AG09319 (cell line): ENCODE measurements around the gene TSPAN18.

ENCODE experiments used
- DNase-seq: peaks from one replicate; pipeline ENCODE4 v3.0.0-alpha.2; 2010; ENCODE audit warnings: low read depth; ENCODE audit errors: extremely low read depth
- CTCF ChIP-seq: IDR thresholded peaks from 2 replicates; pipeline ENCODE4 v1.5.1; 2011; ENCODE audit warnings: low read depth, mild to moderate bottlenecking, inconsistent platforms, low read length, moderate library complexity

The TSPAN18 gene

DNA sequence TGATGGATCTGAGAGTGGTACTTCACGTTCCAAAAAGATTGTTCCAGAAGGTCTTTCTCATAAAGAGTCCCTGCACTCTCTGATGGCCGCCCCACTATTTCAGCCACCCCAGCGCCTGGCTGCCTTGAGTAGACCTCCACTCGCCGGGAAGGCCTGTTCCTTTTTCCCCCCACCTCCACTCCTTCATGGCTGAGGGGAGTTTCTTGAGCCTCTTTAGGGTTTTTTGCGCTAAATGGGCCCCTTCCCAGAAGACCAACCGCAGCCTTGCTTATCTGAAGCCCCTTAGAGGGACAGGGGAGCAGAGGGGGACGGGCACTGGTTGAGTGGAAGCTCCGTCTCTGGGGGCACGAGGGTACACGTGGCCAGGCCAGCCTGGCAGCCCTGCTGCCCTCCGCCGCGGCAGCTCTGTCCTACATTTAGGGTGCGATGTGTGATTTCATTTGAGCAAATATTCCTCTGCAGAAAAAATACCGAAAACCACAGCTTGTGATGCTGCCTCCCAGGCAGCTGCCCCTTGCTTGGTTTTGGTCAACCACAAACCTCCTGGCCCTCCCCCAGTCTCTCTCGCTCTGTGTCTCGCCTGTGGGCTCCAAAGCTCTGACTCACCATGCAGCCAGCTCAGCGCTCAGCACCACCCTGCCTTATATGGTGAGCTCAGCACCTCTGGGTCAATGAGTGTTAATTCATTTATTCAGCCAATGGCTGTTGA, 135.2 kb downstream of the TSPAN18 start:
- peak; percentile 92 for DNase-seq

GRCh38 chr11:44862558-44863101, 135.9 kb downstream of the TSPAN18 start:
- TF ChIP-seq CTCF = no peak
- no peak for DNase-seq

More for the DNA sequence above, 135.2 kb downstream of the TSPAN18 start:
- TF ChIP-seq CTCF = no peak

DNA sequence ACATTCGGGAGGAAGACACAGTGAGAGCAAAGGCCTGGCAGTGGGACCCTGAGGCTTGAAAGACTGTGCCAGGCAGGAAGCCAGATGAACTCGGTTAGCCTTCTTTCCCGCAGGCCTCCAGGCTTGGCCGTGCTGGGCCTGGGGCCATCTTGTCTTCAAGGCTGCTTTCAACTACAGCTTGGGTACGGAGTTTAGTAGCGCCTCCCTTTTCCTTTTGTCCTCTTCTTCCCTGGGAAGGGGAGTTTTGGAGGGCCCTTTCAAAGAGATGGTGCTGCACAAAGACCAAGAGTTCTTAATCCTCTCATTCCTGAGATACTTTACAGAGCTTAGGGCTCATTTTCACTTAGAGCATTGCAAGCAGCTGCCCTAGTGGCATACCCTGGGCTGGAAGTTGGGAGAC, 136.5 kb downstream of the TSPAN18 start:
- no peak for DNase-seq

DNA sequence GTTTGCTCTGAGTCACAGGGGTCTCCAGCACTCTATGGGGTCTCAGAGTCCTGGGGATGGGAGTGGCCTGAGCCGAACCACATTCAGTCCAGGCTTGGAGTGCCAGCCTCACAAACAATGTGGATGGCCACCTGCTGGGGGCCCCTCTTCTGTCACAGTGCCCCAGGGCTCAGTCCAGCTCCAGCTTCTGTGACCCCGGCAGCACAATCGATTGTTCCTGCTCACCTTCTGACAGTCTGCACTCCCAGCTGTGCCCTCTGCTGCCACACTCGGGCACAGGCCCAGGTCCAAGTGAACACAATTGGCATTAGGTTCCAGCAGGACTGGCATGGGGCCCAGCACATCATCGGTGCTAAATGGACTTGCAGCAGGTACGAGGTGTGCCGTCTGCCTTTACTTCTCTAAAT, 139.1 kb downstream of the TSPAN18 start:
- no peak for DNase-seq
- no peak for TF ChIP-seq CTCF

More for the DNA sequence above, 136.5 kb downstream of the TSPAN18 start:
- no peak for TF ChIP-seq CTCF

DNA sequence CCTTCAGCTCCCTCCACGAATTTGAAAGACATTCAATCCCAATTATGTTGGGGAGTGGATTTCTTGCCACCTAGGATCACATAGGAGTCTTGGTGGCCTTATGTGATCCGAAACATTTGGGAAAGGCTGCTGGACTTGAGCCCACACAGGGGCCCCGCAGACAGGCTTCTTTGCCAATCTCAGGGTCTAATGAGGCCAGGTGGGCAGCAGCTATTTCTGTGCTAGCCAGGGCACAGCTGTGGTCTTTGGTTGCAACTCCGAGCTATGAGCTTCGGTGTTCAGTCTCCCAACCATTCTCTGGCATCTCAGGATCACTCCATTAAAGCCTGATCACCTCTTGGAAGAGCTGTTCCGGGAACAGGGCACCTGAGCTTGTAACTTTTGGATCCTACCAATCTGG, 139.5 kb downstream of the TSPAN18 start:
- DNase-seq = no peak
- no peak for TF ChIP-seq CTCF

DNA sequence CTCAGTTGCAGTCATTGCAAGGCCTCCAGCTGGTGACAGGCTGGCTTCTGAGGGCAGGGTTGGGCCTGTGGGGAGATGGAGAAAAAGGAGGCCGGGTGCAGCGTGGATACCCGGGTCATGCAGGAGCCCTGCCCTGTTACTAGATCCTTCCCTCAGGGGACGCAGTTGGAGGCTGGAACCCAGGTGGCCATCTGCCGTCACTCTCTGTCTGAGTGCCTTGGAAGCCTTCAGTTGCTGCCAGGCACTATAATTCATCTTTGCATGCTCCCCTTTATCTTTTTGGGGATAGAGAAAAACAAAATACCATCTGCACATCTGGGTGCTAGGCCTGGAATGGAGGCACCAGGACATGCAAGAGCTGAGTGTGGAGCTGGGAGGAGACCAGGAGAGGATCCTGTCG, 141.3 kb downstream of the TSPAN18 start:
- DNase-seq = no peak
- TF ChIP-seq CTCF = no peak
